Lower leg skin (tissue), 4 donors: ENCODE measurements around the gene ZCCHC14. TPM values are rescaled to one million over a fixed set of nuclear protein-coding genes. Genes with fewer than 3 reads are reported as not detected.

Source experiments
- DNase-seq, 2 donors: peaks; one replicate each; pipeline ENCODE4 v3.0.0-alpha.2; 2019; ENCODE audit warnings: low spot score in 2 of 2
- H3K4me3 ChIP-seq: fragments of 200-600 bp; sonication (generic); 2 replicates; pipeline ENCODE4 v1.5.1; 2017; ENCODE audit warnings: mild to moderate bottlenecking, low read depth; ENCODE audit not compliant: poor library complexity, severe bottlenecking
- POLR2A ChIP-seq, 2 donors: fragments of 450-650 bp; IDR thresholded peaks; one replicate each; pipeline ENCODE4 v1.6.1; 2016 to 2017; ENCODE audit warnings: antibody characterized with exemption in 2 of 2, mild to moderate bottlenecking in 1 of 2, moderate library complexity in 1 of 2
- WGBS, 2 donors: methylation state at CpG; one replicate each; pipeline ENCODE4 v1.1.5; 2018; 5-methylcytosine and 5-hydroxymethylcytosine counted together
- intact Hi-C: fragments of 100-400 bp; cut with DNase I; formaldehyde crosslinking; loops from one replicate; pipeline ENCODE4 v1.15.0; 2023; ENCODE audit warnings: low total_unique reads
- total RNA-seq, 4 donors: library from RNA; depleted of rRNA; stranded (reverse); fragments of >200 nt; gene quantifications; one replicate each; pipeline ENCODE4 v1.1.0, GENCODE V29; 2016
- TF ChIP-seq, protein P1 (sequence below), 3 donors: fragments of 450-650 bp; IDR thresholded peaks; one replicate each; pipeline ENCODE4 v1.5.1; 2016; ENCODE audit warnings: antibody characterized with exemption in 3 of 3, mild to moderate bottlenecking in 3 of 3, moderate library complexity in 2 of 3

The ZCCHC14 gene
- total RNA-seq, 4 donors from 2014 or later, result 13.7 to 25.4 (median 23.6) TPM

DNA sequence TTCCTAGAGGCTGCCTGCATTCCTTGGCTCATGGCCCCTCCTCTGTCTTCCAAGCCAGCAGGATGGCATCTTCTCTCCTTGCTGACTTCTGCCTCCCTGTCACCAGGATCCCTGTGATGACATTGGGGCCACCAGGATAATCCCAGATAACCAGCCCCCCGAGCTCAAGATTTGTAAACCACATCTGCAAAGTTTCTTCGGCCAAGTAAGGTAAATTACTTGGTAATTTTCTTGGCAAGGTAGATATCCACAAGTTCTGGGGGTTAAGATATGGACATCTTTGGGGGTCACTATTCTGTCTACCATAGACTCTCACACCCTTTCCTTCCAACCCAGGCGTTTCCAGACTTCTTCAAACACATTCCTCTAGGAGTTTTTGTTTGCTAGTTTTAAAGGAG is 42.6 kb upstream of the ZCCHC14 start:
- no peak for DNase-seq
- H3K4me3 ChIP-seq, result no peak overlapping the region
- TF ChIP-seq, protein P1, sequence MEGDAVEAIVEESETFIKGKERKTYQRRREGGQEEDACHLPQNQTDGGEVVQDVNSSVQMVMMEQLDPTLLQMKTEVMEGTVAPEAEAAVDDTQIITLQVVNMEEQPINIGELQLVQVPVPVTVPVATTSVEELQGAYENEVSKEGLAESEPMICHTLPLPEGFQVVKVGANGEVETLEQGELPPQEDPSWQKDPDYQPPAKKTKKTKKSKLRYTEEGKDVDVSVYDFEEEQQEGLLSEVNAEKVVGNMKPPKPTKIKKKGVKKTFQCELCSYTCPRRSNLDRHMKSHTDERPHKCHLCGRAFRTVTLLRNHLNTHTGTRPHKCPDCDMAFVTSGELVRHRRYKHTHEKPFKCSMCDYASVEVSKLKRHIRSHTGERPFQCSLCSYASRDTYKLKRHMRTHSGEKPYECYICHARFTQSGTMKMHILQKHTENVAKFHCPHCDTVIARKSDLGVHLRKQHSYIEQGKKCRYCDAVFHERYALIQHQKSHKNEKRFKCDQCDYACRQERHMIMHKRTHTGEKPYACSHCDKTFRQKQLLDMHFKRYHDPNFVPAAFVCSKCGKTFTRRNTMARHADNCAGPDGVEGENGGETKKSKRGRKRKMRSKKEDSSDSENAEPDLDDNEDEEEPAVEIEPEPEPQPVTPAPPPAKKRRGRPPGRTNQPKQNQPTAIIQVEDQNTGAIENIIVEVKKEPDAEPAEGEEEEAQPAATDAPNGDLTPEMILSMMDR (IDR thresholded peaks at IDR 0.05), result no peak
- no peak for TF ChIP-seq POLR2A (IDR thresholded peaks at IDR 0.05)
- WGBS, 2 donors, result 48 to 54% methylated on average over 3 of the region's 3 CpGs
- intact Hi-C loops, result no loop called here

DNA sequence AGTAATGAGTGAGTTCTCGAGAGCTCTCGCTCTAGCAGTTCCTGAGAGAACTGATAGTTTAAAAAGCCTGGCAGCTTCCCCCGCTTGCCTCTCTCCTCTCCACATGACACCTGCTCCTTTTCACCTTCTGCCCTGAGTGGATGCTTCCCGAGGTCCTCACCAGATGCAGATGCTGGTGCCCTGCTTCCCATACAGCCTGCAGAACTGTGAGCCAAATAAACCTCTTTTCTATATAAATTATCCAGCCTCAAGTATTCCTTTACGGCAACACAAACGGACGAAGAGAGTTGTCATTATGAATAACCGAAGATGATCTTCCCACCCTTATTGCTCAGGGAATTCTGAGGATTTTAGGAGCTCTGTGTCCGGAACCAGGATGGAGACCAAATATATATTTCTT is 41.9 kb upstream of the ZCCHC14 start:
- whole genome bisulfite sequencing, 2 donors, result 92 to 96% methylated on average over 9 of the region's 9 CpGs
- TF ChIP-seq, protein P1 (IDR thresholded peaks at IDR 0.05), result no peak
- TF ChIP-seq POLR2A (IDR thresholded peaks at IDR 0.05), result no peak
- no peak overlapping the region for H3K4me3 ChIP-seq
- DNase-seq, result no peak
- intact Hi-C loops, result no loop called here

DNA sequence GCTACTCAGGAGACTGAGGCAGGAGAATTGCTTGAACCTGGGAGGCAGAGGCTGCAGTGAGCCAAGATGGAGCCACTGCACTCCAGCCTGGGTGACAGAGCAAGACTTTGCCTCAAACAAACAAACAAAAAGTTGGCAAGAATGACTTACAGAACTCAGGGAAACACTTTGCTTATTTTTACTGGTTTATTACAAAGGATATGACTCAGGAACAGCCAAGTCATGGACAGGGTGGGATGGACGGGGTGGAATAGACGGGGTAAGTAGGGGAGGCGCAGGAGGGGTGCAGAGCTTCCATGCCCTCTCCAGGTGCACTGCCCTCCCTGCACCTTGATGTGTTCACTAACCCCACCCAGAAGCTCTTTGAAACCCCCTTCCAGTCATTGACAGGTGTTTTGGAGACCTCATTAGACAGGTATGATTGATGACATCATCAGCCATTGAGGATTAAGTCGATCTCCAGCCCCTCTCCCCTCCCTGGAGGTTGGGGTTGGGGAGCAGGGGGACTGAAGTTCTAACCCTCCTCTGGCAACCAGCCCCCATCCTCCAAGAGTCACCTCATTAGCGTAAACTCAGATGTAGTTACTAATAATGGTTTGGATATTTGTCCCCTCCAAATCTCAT is 41.3 kb upstream of the ZCCHC14 start:
- intact Hi-C loops, result no loop called here
- TF ChIP-seq, protein P1 (IDR thresholded peaks at IDR 0.05), result no peak
- 72 to 90% methylated on average over 5 of the region's 5 CpGs for WGBS, 2 donors
- DNase-seq, result no peak
- no peak overlapping the region for H3K4me3 ChIP-seq

DNA sequence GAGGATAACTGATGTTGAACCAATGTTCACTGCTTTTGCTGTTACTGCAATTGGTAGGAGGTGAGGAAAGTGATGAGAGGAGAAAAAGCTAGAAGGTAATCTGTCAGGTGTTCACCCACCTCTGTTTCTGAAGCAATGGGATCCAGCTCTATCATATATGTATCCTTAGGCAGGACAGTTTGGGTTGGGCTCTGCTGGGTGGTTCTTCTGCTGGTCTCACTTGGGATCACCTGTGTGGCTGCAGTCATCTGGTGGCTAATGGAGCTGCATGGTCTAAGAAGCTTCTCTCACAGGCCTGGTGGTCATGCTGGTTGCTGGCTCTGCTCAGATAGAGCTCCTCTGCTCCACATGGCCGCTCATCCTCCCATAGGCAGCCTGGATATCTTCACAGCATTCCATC is 40.2 kb upstream of the ZCCHC14 start:
- H3K4me3 ChIP-seq, result no peak overlapping the region
- intact Hi-C loops, result no loop called here
- no peak for DNase-seq
- 0 to 83% methylated on average over 1 of the region's 1 CpG for WGBS, 2 donors
- TF ChIP-seq, protein P1 (IDR thresholded peaks at IDR 0.05), result no peak
- TF ChIP-seq POLR2A (IDR thresholded peaks at IDR 0.05), result no peak

DNA sequence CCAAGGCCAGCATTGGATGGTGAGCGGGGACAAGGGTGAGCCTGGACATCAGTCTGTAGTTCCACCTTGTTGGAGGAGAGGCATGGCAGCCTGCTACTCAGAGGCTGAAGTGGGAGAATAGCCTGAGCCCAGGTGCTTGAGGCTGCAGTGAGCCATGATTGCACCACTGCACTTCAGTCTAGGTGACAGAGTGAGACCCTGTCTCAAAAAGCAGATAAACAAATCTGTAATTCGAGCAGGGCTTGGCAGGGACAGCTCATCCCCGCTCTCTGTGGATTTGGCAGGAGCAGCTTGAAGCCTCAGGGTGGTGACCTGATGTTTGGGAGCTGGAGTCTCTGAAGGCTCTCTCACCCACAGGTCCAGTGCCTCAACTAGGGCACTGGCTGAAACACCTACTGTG is 38.6 kb upstream of the ZCCHC14 start:
- intact Hi-C loops, result no loop called here
- TF ChIP-seq POLR2A (IDR thresholded peaks at IDR 0.05), result no peak
- TF ChIP-seq, protein P1 (IDR thresholded peaks at IDR 0.05), result no peak
- DNase-seq, result no peak
- no peak overlapping the region for H3K4me3 ChIP-seq
- WGBS, 2 donors, result 58 to 87% methylated on average over 2 to 3 of the region's 3 CpGs
